ENCODE measurements around the gene SLC6A2. TPM values are rescaled to one million over a fixed set of nuclear protein-coding genes. Genes with fewer than 3 reads are reported as not detected.

SLC6A2 gene
- total and polyA plus RNA-seq, 2 of the 13 experiments (the other 11 are each of a cell fraction or from before 2014, with no cell fraction given), result 0.62 to 0.66 TPM

DNA sequence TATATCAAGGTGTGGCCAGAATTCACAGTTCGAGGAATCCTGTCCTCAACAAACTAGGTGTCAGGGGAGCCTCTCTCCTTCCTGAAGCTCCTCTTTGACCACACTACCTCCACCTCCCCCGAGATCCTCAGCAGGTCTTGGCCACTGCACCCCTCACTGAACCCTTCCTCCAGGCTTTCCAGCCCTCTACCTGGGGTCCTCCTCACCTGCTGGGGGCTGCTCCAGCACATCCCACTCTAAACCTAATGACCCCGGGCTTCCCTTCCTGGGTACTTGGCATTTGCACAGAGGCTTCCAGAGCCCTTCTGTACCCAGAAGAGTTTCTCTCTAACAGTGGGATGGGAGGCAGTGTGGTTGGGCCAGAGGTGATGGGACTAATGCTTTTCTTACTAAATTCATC lies 9.7 kb downstream of the SLC6A2 start:
- no peak for FAIRE-seq
- peak overlapping the region; percentile 48 for H3K4me2 ChIP-seq (ENCODE audit: low read depth, low read length)
- no peaks in the 10 kb centered on the region for H3K36me3 ChIP-seq (replicated peaks in 1 of 2; ENCODE audit: control insufficient read depth in 1 of 2, insufficient read depth in 2 of 2, low read length in 2 of 2)
- intact Hi-C loops (cut with micrococcal nuclease; ENCODE audit: unreplicated experiment), result no loop called here
- H3K9ac ChIP-seq (ENCODE audit: insufficient read depth, low read depth, low read length), result no peak overlapping the region
- 68% methylated on average over 3 of the region's 3 CpGs for WGBS (ENCODE audit: low lambda C conversion rate)
- ATAC-seq, result no peak
- DNase-seq (ENCODE audit: low spot score), result no peak
- H3K27me3 ChIP-seq (ENCODE audit: control insufficient read depth in 1 of 2, insufficient read depth in 2 of 2, low read length in 2 of 2), result no peaks in the 10 kb centered on the region
- no TSS peak for BruUV-seq (replicated peaks)
- POLR2A ChIA-PET, result interaction anchor here (0.5 to 1.4 kb wide), 4 partner anchors 11 to 1331 kb away, joined by 3 to 4 read pairs (median 3); no protein-coding TSS in a partner anchor
- H3K9me3 ChIP-seq (ENCODE audit: low read length), result peaks cover 10% of the 10 kb centered on the region; the same call in 1 of the 2 replicates
- H4K20me1 ChIP-seq (ENCODE audit: insufficient read depth, low read length), result no peaks in the 10 kb centered on the region
- H3K27ac ChIP-seq (ENCODE audit: extremely low read length, insufficient read depth, low read length), result peak overlapping the region; percentile 4
- in situ Hi-C loops (cut with HindIII; ENCODE audit: extremely low pct_ligation_motif_present, low pct_unique_long_range_greater_than_20kb), result no loop called here
- H3K4me3 ChIP-seq (replicated peaks in 1 of 3; ENCODE audit: insufficient read depth in 1 of 3, low read depth in 2 of 3, low read length in 3 of 3), result no peak overlapping the region
- no peaks in the 10 kb centered on the region for H3K79me2 ChIP-seq (ENCODE audit: insufficient read depth, low read length)
- CTCF ChIA-PET (ENCODE audit: low intra/inter-chr PET ratio, low total read pairs), result no interaction called here
- H3K4me1 ChIP-seq (ENCODE audit: insufficient read depth, low read length), result peaks cover 64% of the 10 kb centered on the region
- H2AFZ ChIP-seq (ENCODE audit: low read length), result no peak overlapping the region
- TF ChIP-seq ZNF773 (CRISPR knock-in tag; IDR thresholded peaks at IDR 0.05; ENCODE audit: borderline replicate concordance) (no peak), ZNF44 (CRISPR knock-in tag; IDR thresholded peaks at IDR 0.05) (no peak), ZNF766 (CRISPR knock-in tag; IDR thresholded peaks at IDR 0.05; ENCODE audit: borderline replicate concordance) (no peak), RELA (CRISPR knock-in tag; IDR thresholded peaks at IDR 0.05) (no peak), ZSCAN22 (CRISPR knock-in tag; IDR thresholded peaks at IDR 0.05) (no peak), MAFK (conservative IDR thresholded peaks at IDR 0.05 in 1 of 2, IDR thresholded peaks at IDR 0.05 in 1 of 2; ENCODE audit: low read length in 2 of 2) (no peak), ESRRA (CRISPR knock-in tag; IDR thresholded peaks at IDR 0.05; ENCODE audit: low read depth) (no peak), ZBTB42 (CRISPR knock-in tag; IDR thresholded peaks at IDR 0.05) (no peak)
- TF ChIP-seq, protein P1, sequence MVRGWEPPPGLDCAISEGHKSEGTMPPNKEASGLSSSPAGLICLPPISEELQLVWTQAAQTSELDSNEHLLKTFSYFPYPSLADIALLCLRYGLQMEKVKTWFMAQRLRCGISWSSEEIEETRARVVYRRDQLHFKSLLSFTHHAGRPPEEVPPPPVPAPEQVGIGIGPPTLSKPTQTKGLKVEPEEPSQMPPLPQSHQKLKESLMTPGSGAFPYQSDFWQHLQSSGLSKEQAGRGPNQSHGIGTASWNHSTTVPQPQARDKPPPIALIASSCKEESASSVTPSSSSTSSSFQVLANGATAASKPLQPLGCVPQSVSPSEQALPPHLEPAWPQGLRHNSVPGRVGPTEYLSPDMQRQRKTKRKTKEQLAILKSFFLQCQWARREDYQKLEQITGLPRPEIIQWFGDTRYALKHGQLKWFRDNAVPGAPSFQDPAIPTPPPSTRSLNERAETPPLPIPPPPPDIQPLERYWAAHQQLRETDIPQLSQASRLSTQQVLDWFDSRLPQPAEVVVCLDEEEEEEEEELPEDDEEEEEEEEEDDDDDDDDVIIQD (CRISPR knock-in tag; IDR thresholded peaks at IDR 0.05; ENCODE audit: low read depth), result no peak
- TF ChIP-seq, protein P2, sequence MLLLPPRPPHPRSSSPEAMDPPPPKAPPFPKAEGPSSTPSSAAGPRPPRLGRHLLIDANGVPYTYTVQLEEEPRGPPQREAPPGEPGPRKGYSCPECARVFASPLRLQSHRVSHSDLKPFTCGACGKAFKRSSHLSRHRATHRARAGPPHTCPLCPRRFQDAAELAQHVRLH (CRISPR knock-in tag; IDR thresholded peaks at IDR 0.05; ENCODE audit: borderline replicate concordance, low read depth), result no peak
- TF ChIP-seq, protein P3, sequence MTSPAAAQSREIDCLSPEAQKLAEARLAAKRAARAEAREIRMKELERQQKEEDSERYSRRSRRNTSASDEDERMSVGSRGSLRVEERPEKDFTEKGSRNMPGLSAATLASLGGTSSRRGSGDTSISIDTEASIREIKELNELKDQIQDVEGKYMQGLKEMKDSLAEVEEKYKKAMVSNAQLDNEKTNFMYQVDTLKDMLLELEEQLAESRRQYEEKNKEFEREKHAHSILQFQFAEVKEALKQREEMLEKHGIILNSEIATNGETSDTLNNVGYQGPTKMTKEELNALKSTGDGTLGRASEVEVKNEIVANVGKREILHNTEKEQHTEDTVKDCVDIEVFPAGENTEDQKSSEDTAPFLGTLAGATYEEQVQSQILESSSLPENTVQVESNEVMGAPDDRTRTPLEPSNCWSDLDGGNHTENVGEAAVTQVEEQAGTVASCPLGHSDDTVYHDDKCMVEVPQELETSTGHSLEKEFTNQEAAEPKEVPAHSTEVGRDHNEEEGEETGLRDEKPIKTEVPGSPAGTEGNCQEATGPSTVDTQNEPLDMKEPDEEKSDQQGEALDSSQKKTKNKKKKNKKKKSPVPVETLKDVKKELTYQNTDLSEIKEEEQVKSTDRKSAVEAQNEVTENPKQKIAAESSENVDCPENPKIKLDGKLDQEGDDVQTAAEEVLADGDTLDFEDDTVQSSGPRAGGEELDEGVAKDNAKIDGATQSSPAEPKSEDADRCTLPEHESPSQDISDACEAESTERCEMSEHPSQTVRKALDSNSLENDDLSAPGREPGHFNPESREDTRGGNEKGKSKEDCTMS (CRISPR knock-in tag; conservative IDR thresholded peaks at IDR 0.05), result no peak
- TF ChIP-seq, protein P4, sequence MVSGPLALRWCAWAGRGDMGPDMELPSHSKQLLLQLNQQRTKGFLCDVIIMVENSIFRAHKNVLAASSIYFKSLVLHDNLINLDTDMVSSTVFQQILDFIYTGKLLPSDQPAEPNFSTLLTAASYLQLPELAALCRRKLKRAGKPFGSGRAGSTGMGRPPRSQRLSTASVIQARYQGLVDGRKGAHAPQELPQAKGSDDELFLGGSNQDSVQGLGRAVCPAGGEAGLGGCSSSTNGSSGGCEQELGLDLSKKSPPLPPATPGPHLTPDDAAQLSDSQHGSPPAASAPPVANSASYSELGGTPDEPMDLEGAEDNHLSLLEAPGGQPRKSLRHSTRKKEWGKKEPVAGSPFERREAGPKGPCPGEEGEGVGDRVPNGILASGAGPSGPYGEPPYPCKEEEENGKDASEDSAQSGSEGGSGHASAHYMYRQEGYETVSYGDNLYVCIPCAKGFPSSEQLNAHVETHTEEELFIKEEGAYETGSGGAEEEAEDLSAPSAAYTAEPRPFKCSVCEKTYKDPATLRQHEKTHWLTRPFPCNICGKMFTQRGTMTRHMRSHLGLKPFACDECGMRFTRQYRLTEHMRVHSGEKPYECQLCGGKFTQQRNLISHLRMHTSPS (CRISPR knock-in tag; IDR thresholded peaks at IDR 0.05; ENCODE audit: low read depth), result no peak
- TF ChIP-seq, protein P5, sequence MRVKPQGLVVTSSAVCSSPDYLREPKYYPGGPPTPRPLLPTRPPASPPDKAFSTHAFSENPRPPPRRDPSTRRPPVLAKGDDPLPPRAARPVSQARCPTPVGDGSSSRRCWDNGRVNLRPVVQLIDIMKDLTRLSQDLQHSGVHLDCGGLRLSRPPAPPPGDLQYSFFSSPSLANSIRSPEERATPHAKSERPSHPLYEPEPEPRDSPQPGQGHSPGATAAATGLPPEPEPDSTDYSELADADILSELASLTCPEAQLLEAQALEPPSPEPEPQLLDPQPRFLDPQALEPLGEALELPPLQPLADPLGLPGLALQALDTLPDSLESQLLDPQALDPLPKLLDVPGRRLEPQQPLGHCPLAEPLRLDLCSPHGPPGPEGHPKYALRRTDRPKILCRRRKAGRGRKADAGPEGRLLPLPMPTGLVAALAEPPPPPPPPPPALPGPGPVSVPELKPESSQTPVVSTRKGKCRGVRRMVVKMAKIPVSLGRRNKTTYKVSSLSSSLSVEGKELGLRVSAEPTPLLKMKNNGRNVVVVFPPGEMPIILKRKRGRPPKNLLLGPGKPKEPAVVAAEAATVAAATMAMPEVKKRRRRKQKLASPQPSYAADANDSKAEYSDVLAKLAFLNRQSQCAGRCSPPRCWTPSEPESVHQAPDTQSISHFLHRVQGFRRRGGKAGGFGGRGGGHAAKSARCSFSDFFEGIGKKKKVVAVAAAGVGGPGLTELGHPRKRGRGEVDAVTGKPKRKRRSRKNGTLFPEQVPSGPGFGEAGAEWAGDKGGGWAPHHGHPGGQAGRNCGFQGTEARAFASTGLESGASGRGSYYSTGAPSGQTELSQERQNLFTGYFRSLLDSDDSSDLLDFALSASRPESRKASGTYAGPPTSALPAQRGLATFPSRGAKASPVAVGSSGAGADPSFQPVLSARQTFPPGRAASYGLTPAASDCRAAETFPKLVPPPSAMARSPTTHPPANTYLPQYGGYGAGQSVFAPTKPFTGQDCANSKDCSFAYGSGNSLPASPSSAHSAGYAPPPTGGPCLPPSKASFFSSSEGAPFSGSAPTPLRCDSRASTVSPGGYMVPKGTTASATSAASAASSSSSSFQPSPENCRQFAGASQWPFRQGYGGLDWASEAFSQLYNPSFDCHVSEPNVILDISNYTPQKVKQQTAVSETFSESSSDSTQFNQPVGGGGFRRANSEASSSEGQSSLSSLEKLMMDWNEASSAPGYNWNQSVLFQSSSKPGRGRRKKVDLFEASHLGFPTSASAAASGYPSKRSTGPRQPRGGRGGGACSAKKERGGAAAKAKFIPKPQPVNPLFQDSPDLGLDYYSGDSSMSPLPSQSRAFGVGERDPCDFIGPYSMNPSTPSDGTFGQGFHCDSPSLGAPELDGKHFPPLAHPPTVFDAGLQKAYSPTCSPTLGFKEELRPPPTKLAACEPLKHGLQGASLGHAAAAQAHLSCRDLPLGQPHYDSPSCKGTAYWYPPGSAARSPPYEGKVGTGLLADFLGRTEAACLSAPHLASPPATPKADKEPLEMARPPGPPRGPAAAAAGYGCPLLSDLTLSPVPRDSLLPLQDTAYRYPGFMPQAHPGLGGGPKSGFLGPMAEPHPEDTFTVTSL (CRISPR knock-in tag; IDR thresholded peaks at IDR 0.05; ENCODE audit: borderline replicate concordance), result no peak
